Measurements from ENCODE around the gene PACS1.
A peak's percentile ranks its signal among the peaks of the same experiment; 100 is the strongest.

Gene PACS1

GRCh38 chr11:66192181-66192863 lies 122.2 kb downstream of the PACS1 start:
- no peak overlapping the region for H4K8ac ChIP-seq (ENCODE audit: low read depth, low read length)
- no peak overlapping the region for H3K23ac ChIP-seq (ENCODE audit: low read length)
- no peaks in the 10 kb centered on the region for H3K27me3 ChIP-seq (ENCODE audit: insufficient read depth, low read length, poor library complexity)
- H3K4ac ChIP-seq (ENCODE audit: low read depth, low read length): no peak overlapping the region
- H4K5ac ChIP-seq (ENCODE audit: low read length): no peak overlapping the region
- H2BK5ac ChIP-seq (ENCODE audit: low read length): no peak overlapping the region
- H2BK120ac ChIP-seq (ENCODE audit: low read depth, low read length): no peak overlapping the region
- no peak overlapping the region for H2BK15ac ChIP-seq (replicated peaks; ENCODE audit: low read depth)
- no CpG with 5 or more reads among the region's 11 CpGs for WGBS (ENCODE audit: extremely low coverage, insufficient coverage, low lambda C conversion rate)
- peak overlapping the region; percentile 36 for H3K56ac ChIP-seq (ENCODE audit: low read length)
- no peaks in the 10 kb centered on the region for H3K79me2 ChIP-seq (ENCODE audit: control insufficient read depth, insufficient read depth, low read length)
- H2AK5ac ChIP-seq (ENCODE audit: low read length): no peak overlapping the region
- H3K4me3 ChIP-seq (ENCODE audit: low read length): no peak overlapping the region
- no peak overlapping the region for H3K18ac ChIP-seq (ENCODE audit: low read length)
- H3K4me2 ChIP-seq (ENCODE audit: low read length): no peak overlapping the region
- no peaks in the 10 kb centered on the region for H3K4me1 ChIP-seq (ENCODE audit: control insufficient read depth, low read depth, low read length)
- no peak overlapping the region for H3K9ac ChIP-seq (ENCODE audit: low read length)
- no peak for DNase-seq
- H3K27ac ChIP-seq (ENCODE audit: low read depth, low read length): no peak overlapping the region
- H3K79me1 ChIP-seq (ENCODE audit: low read length): peaks cover 2% of the 10 kb centered on the region
- H3K36me3 ChIP-seq (ENCODE audit: control insufficient read depth, insufficient read depth, low read length): peaks cover 1% of the 10 kb centered on the region

GRCh38 chr11:66194391-66194790 lies 124.3 kb downstream of the PACS1 start:
- no peak overlapping the region for H3K4me3 ChIP-seq (ENCODE audit: low read length)
- H4K8ac ChIP-seq (ENCODE audit: low read depth, low read length): no peak overlapping the region
- no peak overlapping the region for H3K9ac ChIP-seq (ENCODE audit: low read length)
- H3K4me1 ChIP-seq (ENCODE audit: control insufficient read depth, low read depth, low read length): no peaks in the 10 kb centered on the region
- H2BK5ac ChIP-seq (ENCODE audit: low read length): no peak overlapping the region
- no CpG with 5 or more reads among the region's 1 CpG for WGBS (ENCODE audit: extremely low coverage, insufficient coverage, low lambda C conversion rate)
- no peak for DNase-seq
- H3K27ac ChIP-seq (ENCODE audit: low read depth, low read length): no peak overlapping the region
- H3K56ac ChIP-seq (ENCODE audit: low read length): no peak overlapping the region
- no peaks in the 10 kb centered on the region for H3K79me1 ChIP-seq (ENCODE audit: low read length)
- no peaks in the 10 kb centered on the region for H3K79me2 ChIP-seq (ENCODE audit: control insufficient read depth, insufficient read depth, low read length)
- no peak overlapping the region for H3K18ac ChIP-seq (ENCODE audit: low read length)
- no peak overlapping the region for H2BK120ac ChIP-seq (ENCODE audit: low read depth, low read length)
- no peak overlapping the region for H2AK5ac ChIP-seq (ENCODE audit: low read length)
- peaks cover 1% of the 10 kb centered on the region for H3K36me3 ChIP-seq (ENCODE audit: control insufficient read depth, insufficient read depth, low read length)
- H3K4me2 ChIP-seq (ENCODE audit: low read length): no peak overlapping the region
- H3K23ac ChIP-seq (ENCODE audit: low read length): no peak overlapping the region
- no peak overlapping the region for H4K5ac ChIP-seq (ENCODE audit: low read length)
- no peak overlapping the region for H2BK15ac ChIP-seq (replicated peaks; ENCODE audit: low read depth)
- H3K27me3 ChIP-seq (ENCODE audit: insufficient read depth, low read length, poor library complexity): no peaks in the 10 kb centered on the region
- no peak overlapping the region for H3K4ac ChIP-seq (ENCODE audit: low read depth, low read length)

GRCh38 chr11:66195867-66196266 lies 125.8 kb downstream of the PACS1 start:
- no peaks in the 10 kb centered on the region for H3K79me1 ChIP-seq (ENCODE audit: low read length)
- no peaks in the 10 kb centered on the region for H3K79me2 ChIP-seq (ENCODE audit: control insufficient read depth, insufficient read depth, low read length)
- no peak overlapping the region for H3K56ac ChIP-seq (ENCODE audit: low read length)
- no peak overlapping the region for H3K4ac ChIP-seq (ENCODE audit: low read depth, low read length)
- H4K8ac ChIP-seq (ENCODE audit: low read depth, low read length): no peak overlapping the region
- H3K9ac ChIP-seq (ENCODE audit: low read length): no peak overlapping the region
- H2AK5ac ChIP-seq (ENCODE audit: low read length): no peak overlapping the region
- no peak overlapping the region for H3K18ac ChIP-seq (ENCODE audit: low read length)
- no peak overlapping the region for H3K23ac ChIP-seq (ENCODE audit: low read length)
- H2BK120ac ChIP-seq (ENCODE audit: low read depth, low read length): no peak overlapping the region
- H3K4me2 ChIP-seq (ENCODE audit: low read length): no peak overlapping the region
- H3K27ac ChIP-seq (ENCODE audit: low read depth, low read length): no peak overlapping the region
- H3K36me3 ChIP-seq (ENCODE audit: control insufficient read depth, insufficient read depth, low read length): peaks cover 1% of the 10 kb centered on the region
- no peak overlapping the region for H2BK15ac ChIP-seq (replicated peaks; ENCODE audit: low read depth)
- H2BK5ac ChIP-seq (ENCODE audit: low read length): no peak overlapping the region
- no peak for DNase-seq
- no peaks in the 10 kb centered on the region for H3K4me1 ChIP-seq (ENCODE audit: control insufficient read depth, low read depth, low read length)
- no peaks in the 10 kb centered on the region for H3K27me3 ChIP-seq (ENCODE audit: insufficient read depth, low read length, poor library complexity)
- no peak overlapping the region for H4K5ac ChIP-seq (ENCODE audit: low read length)
- no peak overlapping the region for H3K4me3 ChIP-seq (ENCODE audit: low read length)
- no CpG with 5 or more reads among the region's 2 CpGs for WGBS (ENCODE audit: extremely low coverage, insufficient coverage, low lambda C conversion rate)

GRCh38 chr11:66203847-66204246 lies 133.8 kb downstream of the PACS1 start:
- H3K27me3 ChIP-seq (ENCODE audit: insufficient read depth, low read length, poor library complexity): no peaks in the 10 kb centered on the region
- no peak overlapping the region for H3K9ac ChIP-seq (ENCODE audit: low read length)
- no peaks in the 10 kb centered on the region for H3K79me1 ChIP-seq (ENCODE audit: low read length)
- no peak overlapping the region for H4K5ac ChIP-seq (ENCODE audit: low read length)
- no peak overlapping the region for H2BK120ac ChIP-seq (ENCODE audit: low read depth, low read length)
- no peak for DNase-seq
- no CpG with 5 or more reads among the region's 3 CpGs for WGBS (ENCODE audit: extremely low coverage, insufficient coverage, low lambda C conversion rate)
- no peak overlapping the region for H3K18ac ChIP-seq (ENCODE audit: low read length)
- no peak overlapping the region for H4K8ac ChIP-seq (ENCODE audit: low read depth, low read length)
- H3K36me3 ChIP-seq (ENCODE audit: control insufficient read depth, insufficient read depth, low read length): no peaks in the 10 kb centered on the region
- H3K4me2 ChIP-seq (ENCODE audit: low read length): no peak overlapping the region
- no peak overlapping the region for H2BK15ac ChIP-seq (replicated peaks; ENCODE audit: low read depth)
- H3K56ac ChIP-seq (ENCODE audit: low read length): no peak overlapping the region
- no peak overlapping the region for H3K27ac ChIP-seq (ENCODE audit: low read depth, low read length)
- H3K4ac ChIP-seq (ENCODE audit: low read depth, low read length): no peak overlapping the region
- H3K4me3 ChIP-seq (ENCODE audit: low read length): no peak overlapping the region
- H3K4me1 ChIP-seq (ENCODE audit: control insufficient read depth, low read depth, low read length): no peaks in the 10 kb centered on the region
- H2BK5ac ChIP-seq (ENCODE audit: low read length): no peak overlapping the region
- H2AK5ac ChIP-seq (ENCODE audit: low read length): no peak overlapping the region
- H3K23ac ChIP-seq (ENCODE audit: low read length): no peak overlapping the region
- no peaks in the 10 kb centered on the region for H3K79me2 ChIP-seq (ENCODE audit: control insufficient read depth, insufficient read depth, low read length)

GRCh38 chr11:66204412-66204811 lies 134.3 kb downstream of the PACS1 start:
- no peak overlapping the region for H3K4ac ChIP-seq (ENCODE audit: low read depth, low read length)
- no peak overlapping the region for H3K56ac ChIP-seq (ENCODE audit: low read length)
- H4K8ac ChIP-seq (ENCODE audit: low read depth, low read length): no peak overlapping the region
- H3K36me3 ChIP-seq (ENCODE audit: control insufficient read depth, insufficient read depth, low read length): no peaks in the 10 kb centered on the region
- no peak overlapping the region for H3K4me2 ChIP-seq (ENCODE audit: low read length)
- no peak overlapping the region for H2BK15ac ChIP-seq (replicated peaks; ENCODE audit: low read depth)
- H3K4me3 ChIP-seq (ENCODE audit: low read length): no peak overlapping the region
- no peak overlapping the region for H3K27ac ChIP-seq (ENCODE audit: low read depth, low read length)
- H2BK5ac ChIP-seq (ENCODE audit: low read length): no peak overlapping the region
- DNase-seq: no peak
- no peak overlapping the region for H3K18ac ChIP-seq (ENCODE audit: low read length)
- H2AK5ac ChIP-seq (ENCODE audit: low read length): no peak overlapping the region
- no CpG with 5 or more reads among the region's 3 CpGs for WGBS (ENCODE audit: extremely low coverage, insufficient coverage, low lambda C conversion rate)
- no peaks in the 10 kb centered on the region for H3K27me3 ChIP-seq (ENCODE audit: insufficient read depth, low read length, poor library complexity)
- no peaks in the 10 kb centered on the region for H3K79me1 ChIP-seq (ENCODE audit: low read length)
- no peaks in the 10 kb centered on the region for H3K4me1 ChIP-seq (ENCODE audit: control insufficient read depth, low read depth, low read length)
- no peak overlapping the region for H3K23ac ChIP-seq (ENCODE audit: low read length)
- no peak overlapping the region for H3K9ac ChIP-seq (ENCODE audit: low read length)
- no peaks in the 10 kb centered on the region for H3K79me2 ChIP-seq (ENCODE audit: control insufficient read depth, insufficient read depth, low read length)
- H4K5ac ChIP-seq (ENCODE audit: low read length): no peak overlapping the region
- H2BK120ac ChIP-seq (ENCODE audit: low read depth, low read length): no peak overlapping the region

GRCh38 chr11:66207816-66208215 lies 137.7 kb downstream of the PACS1 start:
- no peak overlapping the region for H2AK5ac ChIP-seq (ENCODE audit: low read length)
- H3K4me2 ChIP-seq (ENCODE audit: low read length): no peak overlapping the region
- no peak overlapping the region for H2BK120ac ChIP-seq (ENCODE audit: low read depth, low read length)
- no CpG with 5 or more reads among the region's 7 CpGs for WGBS (ENCODE audit: extremely low coverage, insufficient coverage, low lambda C conversion rate)
- H3K18ac ChIP-seq (ENCODE audit: low read length): no peak overlapping the region
- no peak overlapping the region for H3K9ac ChIP-seq (ENCODE audit: low read length)
- no peaks in the 10 kb centered on the region for H3K79me1 ChIP-seq (ENCODE audit: low read length)
- no peak overlapping the region for H3K23ac ChIP-seq (ENCODE audit: low read length)
- DNase-seq: no peak
- H3K27me3 ChIP-seq (ENCODE audit: insufficient read depth, low read length, poor library complexity): no peaks in the 10 kb centered on the region
- no peaks in the 10 kb centered on the region for H3K4me1 ChIP-seq (ENCODE audit: control insufficient read depth, low read depth, low read length)
- H3K36me3 ChIP-seq (ENCODE audit: control insufficient read depth, insufficient read depth, low read length): no peaks in the 10 kb centered on the region
- H3K56ac ChIP-seq (ENCODE audit: low read length): no peak overlapping the region
- H3K4ac ChIP-seq (ENCODE audit: low read depth, low read length): no peak overlapping the region
- H4K8ac ChIP-seq (ENCODE audit: low read depth, low read length): no peak overlapping the region
- H3K27ac ChIP-seq (ENCODE audit: low read depth, low read length): no peak overlapping the region
- no peaks in the 10 kb centered on the region for H3K79me2 ChIP-seq (ENCODE audit: control insufficient read depth, insufficient read depth, low read length)
- H2BK5ac ChIP-seq (ENCODE audit: low read length): no peak overlapping the region
- H2BK15ac ChIP-seq (replicated peaks; ENCODE audit: low read depth): no peak overlapping the region
- H4K5ac ChIP-seq (ENCODE audit: low read length): no peak overlapping the region
- H3K4me3 ChIP-seq (ENCODE audit: low read length): no peak overlapping the region

Measured in mesendoderm (in vitro differentiated cells).